LoVo (cell line): ENCODE results near the gene EYA2.

ENCODE experiments used
- DNase-seq: peaks from one replicate; pipeline ENCODE4 v3.0.0-alpha.2; 2016; ENCODE audit warnings: low spot score

Gene EYA2

GRCh38 chr20:47227119-47227518 is 332.5 kb downstream of the EYA2 start:
- DNase-seq, result no peak

GRCh38 chr20:47227576-47227975 is 332.9 kb downstream of the EYA2 start:
- no peak for DNase-seq

- DNase-seq, result no peak
Measured at GRCh38 chr20:47228654-47229053, 334.0 kb downstream of the EYA2 start.

GRCh38 chr20:47230811-47231256 is 336.2 kb downstream of the EYA2 start:
- no peak for DNase-seq

GRCh38 chr20:47231382-47232039 is 336.9 kb downstream of the EYA2 start:
- no peak for DNase-seq

GRCh38 chr20:47232518-47232917 is 337.9 kb downstream of the EYA2 start:
- DNase-seq, result no peak

- DNase-seq, result no peak
Measured at GRCh38 chr20:47233333-47234188, 338.9 kb downstream of the EYA2 start.

- DNase-seq, result no peak
Measured at GRCh38 chr20:47235111-47235510, 340.5 kb downstream of the EYA2 start.

- no peak for DNase-seq
Measured at GRCh38 chr20:47235853-47236638, 341.4 kb downstream of the EYA2 start.

GRCh38 chr20:47236639-47236900 is 341.9 kb downstream of the EYA2 start:
- DNase-seq, result no peak

GRCh38 chr20:47237715-47238114 is 343.1 kb downstream of the EYA2 start:
- DNase-seq, result no peak
